ENCODE measurements around the gene CRABP1.

The CRABP1 gene

DNA sequence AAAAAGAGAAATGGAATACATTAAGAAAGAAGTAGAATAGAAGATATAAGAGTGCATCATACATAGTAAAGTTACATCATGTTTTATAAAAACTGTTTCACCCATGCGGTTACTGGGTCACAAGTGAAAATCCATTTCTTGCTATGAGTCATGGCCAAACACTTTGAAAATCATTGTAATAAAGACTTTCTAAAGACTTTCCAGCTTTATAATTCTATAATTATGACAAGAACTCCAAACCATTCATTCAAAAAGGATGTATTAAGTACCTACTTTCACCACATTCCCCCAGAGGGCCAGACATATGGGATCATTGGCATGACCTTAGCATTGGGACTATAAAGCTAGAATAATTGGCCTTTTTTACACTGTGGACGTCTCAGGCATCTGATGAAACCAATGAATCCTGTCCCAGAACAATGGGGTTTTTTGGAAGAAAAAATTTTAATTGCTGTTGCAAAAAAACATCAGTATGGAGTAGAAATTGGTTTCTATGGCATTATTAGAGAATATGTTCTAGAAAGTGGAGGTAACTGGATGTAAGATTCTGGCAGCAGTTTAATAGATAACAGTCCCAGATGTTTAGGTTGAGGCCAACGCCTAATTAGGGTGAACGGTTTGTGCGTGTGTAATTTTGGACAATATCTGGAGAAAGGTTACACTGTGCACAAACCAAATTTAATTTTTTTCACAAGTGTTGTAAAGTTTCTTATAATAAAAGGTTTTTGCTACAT lies 37.4 kb upstream of the CRABP1 start:
- peaks cover 0 to 5% (median 0%) of the 10 kb centered on the region in 11 experiments; a peak in 2 of 22 replicates for H4K20me1 ChIP-seq
- H3K36me3 ChIP-seq, result no peaks in the 10 kb centered on the region
- H3K27me3 ChIP-seq, result no peaks in the 10 kb centered on the region
- H3K4me2 ChIP-seq, result no peak overlapping the region
- no peak overlapping the region for H3K27ac ChIP-seq
- no peak for TF ChIP-seq Cebpa-rat (IDR thresholded peaks at IDR 0.05)
- H3K9ac ChIP-seq, result no peak overlapping the region
- no peak overlapping the region for H3K4me3 ChIP-seq
- H3K9me3 ChIP-seq (replicated peaks in 1 of 11), result 0 out of 22 replicates have a peak, but pooled peaks cover 0 to 7% (median 0%) of the 10 kb centered on the region in 11 experiments
- peaks cover 11 to 32% (median 23%) of the 10 kb centered on the region in 10 experiments for H3K4me1 ChIP-seq

DNA sequence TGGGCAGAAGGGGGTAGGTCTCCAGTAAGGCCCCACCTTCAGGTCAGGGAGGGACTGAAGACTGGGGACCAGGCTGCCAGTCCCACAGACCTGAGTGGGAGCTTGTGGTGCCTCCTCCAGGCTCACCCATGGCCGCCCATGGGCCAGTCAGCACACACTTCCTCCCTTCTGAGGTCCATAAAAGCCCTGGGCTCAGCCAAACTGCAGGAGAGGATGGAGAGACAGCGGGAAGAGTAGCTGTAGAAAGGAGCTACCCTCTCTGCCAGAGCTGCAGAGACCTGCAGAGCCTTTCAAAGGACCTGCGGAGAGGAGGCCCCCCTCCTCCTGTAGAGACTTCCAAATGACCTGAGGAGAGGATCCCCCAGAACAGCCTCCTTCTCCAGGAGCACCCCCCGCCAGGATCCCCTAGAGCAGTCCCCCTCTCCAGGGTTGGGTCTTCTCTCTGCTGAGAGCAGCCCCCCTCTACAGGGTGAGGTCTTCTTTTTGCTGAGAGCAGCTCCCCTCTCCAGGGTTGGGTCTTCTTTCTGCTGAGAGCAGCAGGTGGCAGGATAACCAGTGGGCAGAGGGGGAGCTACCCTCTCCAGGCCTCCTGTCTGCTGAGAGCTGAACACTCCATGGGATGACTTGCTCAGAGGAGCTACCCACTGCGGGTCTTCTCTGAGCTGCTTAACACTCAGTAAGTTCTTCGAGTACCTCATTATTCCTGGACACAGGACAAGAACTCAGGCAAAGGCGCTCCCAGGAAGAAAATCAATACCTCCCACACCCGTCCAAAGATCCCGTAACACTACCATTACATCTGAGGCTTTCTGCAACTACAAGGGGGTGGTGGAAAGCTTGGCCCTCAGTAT lies 35.7 kb upstream of the CRABP1 start:
- Histone ChIP-seq H3K9me3 (replicated peaks in 1 of 11) (0 out of 22 replicates have a peak, but pooled peaks cover 0 to 7% (median 0%) of the 10 kb centered on the region in 11 experiments), H3K4me1 (peaks cover 5 to 34% (median 28%) of the 10 kb centered on the region in 10 experiments; a peak in 19 of 20 replicates), H3K36me3 (no peaks in the 10 kb centered on the region), H3K27me3 (no peaks in the 10 kb centered on the region), H4K20me1 (no peaks in the 10 kb centered on the region), H3K9ac (no peak overlapping the region), H3K27ac (no peak overlapping the region), H3K4me2 (no peak overlapping the region), H3K4me3 (no peak overlapping the region)
- no peak for TF ChIP-seq Cebpa-rat (IDR thresholded peaks at IDR 0.05)

DNA sequence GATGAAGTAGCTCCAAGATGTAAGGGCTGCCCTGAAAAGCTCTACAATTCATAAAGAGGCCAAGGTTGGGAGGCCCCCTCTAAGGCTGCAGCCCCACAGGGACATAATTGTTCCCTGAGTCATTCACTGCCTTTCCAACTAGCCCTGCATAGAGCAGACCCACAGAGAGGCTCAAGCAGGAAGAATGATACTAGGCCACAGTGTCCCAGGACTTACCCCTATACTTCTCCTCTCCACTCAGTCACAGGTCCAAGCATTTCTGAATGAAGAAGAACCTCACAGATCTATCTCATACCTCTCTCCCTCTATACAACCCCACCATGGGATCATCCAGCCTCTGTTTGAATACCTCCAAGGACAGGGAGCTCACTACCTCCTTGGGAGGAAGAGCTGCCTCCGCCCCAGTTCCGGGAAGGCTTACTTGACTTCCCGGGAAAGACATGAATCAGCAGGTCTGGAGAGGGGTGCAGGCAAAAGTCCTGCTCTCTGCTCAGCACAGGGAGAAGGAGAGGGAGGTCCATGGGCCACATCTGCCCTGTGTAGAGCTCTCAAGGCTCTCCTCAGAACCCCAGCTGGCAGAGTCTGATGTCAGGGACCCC lies 33.9 kb upstream of the CRABP1 start:
- Histone ChIP-seq H3K9ac (0 out of 22 replicates have a peak overlapping the region, but pooled peaks of 1 of the 11 experiments have one; percentile 10), H3K9me3 (replicated peaks in 1 of 11) (0 out of 22 replicates have a peak, but pooled peaks cover 0 to 7% (median 0%) of the 10 kb centered on the region in 11 experiments), H4K20me1 (no peaks in the 10 kb centered on the region), H3K27ac (no peak overlapping the region), H3K4me2 (no peak overlapping the region), H3K4me3 (no peak overlapping the region), H3K27me3 (no peaks in the 10 kb centered on the region), H3K36me3 (no peaks in the 10 kb centered on the region), H3K4me1 (peaks cover 5 to 24% (median 20%) of the 10 kb centered on the region in 10 experiments; a peak in 19 of 20 replicates)
- no peak for TF ChIP-seq Cebpa-rat (IDR thresholded peaks at IDR 0.05)

DNA sequence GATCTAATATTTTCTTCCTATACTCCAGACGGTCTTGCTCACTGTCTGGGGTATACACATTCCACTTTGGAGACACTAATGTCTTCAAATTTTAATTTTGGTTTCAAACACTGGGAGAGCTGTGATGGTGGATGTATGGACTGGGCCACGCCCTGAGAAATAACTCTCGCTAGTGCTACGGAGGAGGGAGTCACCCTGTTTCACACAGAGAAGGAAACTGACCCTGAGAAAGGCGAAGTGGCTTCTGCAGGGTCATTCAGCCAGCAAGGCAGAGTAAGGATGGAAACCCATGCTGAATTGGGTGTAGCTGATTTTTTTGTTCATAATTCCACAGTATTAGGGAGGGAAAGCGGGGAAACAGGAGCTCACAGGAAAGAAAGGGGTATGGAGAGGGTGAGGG lies 32.2 kb upstream of the CRABP1 start:
- Histone ChIP-seq H3K27me3 (no peaks in the 10 kb centered on the region), H3K36me3 (no peaks in the 10 kb centered on the region), H3K9me3 (replicated peaks in 1 of 11) (0 out of 22 replicates have a peak, but pooled peaks cover 0 to 7% (median 0%) of the 10 kb centered on the region in 11 experiments), H3K4me3 (no peak overlapping the region), H3K4me1 (peaks cover 5 to 32% (median 26%) of the 10 kb centered on the region in 10 experiments; a peak in 19 of 20 replicates), H3K27ac (no peak overlapping the region), H3K9ac (peak overlapping the region in 9 of 11 experiments; percentile 14 to 49 (median 19); a peak in 11 of 22 replicates), H3K4me2 (peak overlapping the region; percentile 21 to 79 (median 65)), H4K20me1 (no peaks in the 10 kb centered on the region)
- no peak for TF ChIP-seq Cebpa-rat (IDR thresholded peaks at IDR 0.05)

DNA sequence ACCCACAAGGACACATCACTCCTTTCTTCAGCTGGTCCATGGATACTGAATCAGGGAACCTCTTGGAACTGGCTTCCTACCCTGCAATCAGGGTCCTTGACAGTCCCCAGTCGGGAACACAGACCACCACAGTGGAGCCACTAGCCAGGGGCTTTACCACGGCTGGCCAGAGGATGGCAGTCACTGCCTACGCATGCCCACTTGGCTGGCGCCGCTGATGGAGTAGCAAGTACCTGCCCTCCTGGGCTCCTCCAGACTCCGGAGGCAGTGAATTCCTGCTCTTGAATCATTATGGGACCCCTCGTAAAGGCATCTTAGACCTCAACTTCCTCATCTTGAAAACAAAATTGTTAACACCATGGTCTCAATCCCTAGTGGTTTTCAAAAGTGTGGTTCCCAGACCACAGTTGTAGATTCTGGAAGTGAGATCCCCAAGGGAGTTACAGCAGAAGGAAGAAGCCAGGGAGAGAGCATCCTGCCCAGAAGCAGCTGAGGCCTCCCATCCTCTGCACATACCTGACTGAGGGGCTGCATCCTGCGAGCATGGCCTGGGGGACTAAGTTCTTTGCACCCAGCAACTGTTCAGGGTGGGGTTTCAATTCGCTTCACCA lies 31.6 kb upstream of the CRABP1 start:
- 0 out of 22 replicates have a peak, but pooled peaks cover 0 to 7% (median 0%) of the 10 kb centered on the region in 11 experiments for H3K9me3 ChIP-seq (replicated peaks in 1 of 11)
- no peaks in the 10 kb centered on the region for H3K36me3 ChIP-seq
- no peak for TF ChIP-seq Cebpa-rat (IDR thresholded peaks at IDR 0.05)
- H3K4me3 ChIP-seq, result no peak overlapping the region
- H3K27ac ChIP-seq, result no peak overlapping the region
- peak overlapping the region in 9 of 11 experiments; percentile 14 to 49 (median 19); a peak in 11 of 22 replicates for H3K9ac ChIP-seq
- no peaks in the 10 kb centered on the region for H3K27me3 ChIP-seq
- H3K4me1 ChIP-seq, result peaks cover 5 to 35% (median 27%) of the 10 kb centered on the region in 10 experiments; a peak in 19 of 20 replicates
- no peaks in the 10 kb centered on the region for H4K20me1 ChIP-seq
- H3K4me2 ChIP-seq, result peak overlapping the region; percentile 21 to 79 (median 65)

DNA sequence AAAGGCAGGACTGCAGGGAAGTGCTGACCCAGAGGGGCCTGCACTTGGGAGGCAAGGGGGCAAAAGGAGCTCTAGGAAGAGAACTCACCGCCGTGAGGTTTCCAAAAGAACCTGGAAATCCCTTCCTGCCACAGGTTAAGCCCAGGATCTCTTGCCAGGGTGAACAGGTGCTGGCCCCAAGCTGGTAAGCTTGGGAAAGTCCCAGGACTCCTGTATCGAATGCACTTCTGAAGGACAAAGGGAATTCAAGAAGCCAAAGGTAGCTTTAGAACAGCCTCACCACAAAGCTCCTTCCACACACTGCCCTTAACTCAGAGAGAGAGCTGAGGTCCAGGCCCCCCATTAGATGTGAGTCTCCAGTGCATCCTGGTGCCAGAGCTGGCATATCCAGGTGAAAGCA lies 28.9 kb upstream of the CRABP1 start:
- H3K4me2 ChIP-seq, result no peak overlapping the region
- no peak overlapping the region for H3K9ac ChIP-seq
- TF ChIP-seq Cebpa-rat (IDR thresholded peaks at IDR 0.05), result no peak
- H3K4me3 ChIP-seq, result no peak overlapping the region
- peaks cover 5 to 46% (median 32%) of the 10 kb centered on the region in 10 experiments; a peak in 19 of 20 replicates for H3K4me1 ChIP-seq
- no peaks in the 10 kb centered on the region for H3K36me3 ChIP-seq
- H3K27me3 ChIP-seq, result no peaks in the 10 kb centered on the region
- no peak overlapping the region for H3K27ac ChIP-seq
- H4K20me1 ChIP-seq, result no peaks in the 10 kb centered on the region
- H3K9me3 ChIP-seq (replicated peaks in 1 of 11), result no peaks in the 10 kb centered on the region

DNA sequence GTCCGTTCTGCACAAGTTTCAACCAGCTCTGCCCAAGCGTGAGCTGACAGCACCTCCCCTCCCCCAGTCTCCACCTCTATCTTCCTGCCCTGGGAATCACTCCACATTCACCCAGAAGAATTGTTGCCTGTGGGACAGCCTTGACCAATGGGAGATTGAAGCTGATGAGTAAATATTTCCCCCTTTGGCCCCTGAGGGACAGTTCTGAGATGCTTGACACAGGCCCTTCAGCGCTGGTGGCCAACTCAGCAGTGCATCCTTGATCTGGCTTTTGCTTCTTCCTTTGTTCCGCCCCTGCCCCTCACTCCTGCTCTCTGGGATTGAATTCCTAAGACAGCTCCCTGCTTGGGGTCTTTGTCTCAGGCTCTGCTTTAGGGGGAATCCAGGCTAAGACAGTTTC lies 27.6 kb upstream of the CRABP1 start:
- no peaks in the 10 kb centered on the region for H3K9me3 ChIP-seq (replicated peaks in 1 of 11)
- no peaks in the 10 kb centered on the region for H3K27me3 ChIP-seq
- no peak overlapping the region for H3K27ac ChIP-seq
- H3K4me1 ChIP-seq, result peaks cover 5 to 51% (median 35%) of the 10 kb centered on the region in 10 experiments; a peak in 19 of 20 replicates
- H3K9ac ChIP-seq, result no peak overlapping the region
- no peaks in the 10 kb centered on the region for H4K20me1 ChIP-seq
- TF ChIP-seq Cebpa-rat (IDR thresholded peaks at IDR 0.05), result no peak
- H3K4me3 ChIP-seq, result no peak overlapping the region
- H3K4me2 ChIP-seq, result peak overlapping the region in 8 of 11 experiments; percentile 23 to 69 (median 36); a peak in 13 of 22 replicates
- H3K36me3 ChIP-seq, result no peaks in the 10 kb centered on the region

DNA sequence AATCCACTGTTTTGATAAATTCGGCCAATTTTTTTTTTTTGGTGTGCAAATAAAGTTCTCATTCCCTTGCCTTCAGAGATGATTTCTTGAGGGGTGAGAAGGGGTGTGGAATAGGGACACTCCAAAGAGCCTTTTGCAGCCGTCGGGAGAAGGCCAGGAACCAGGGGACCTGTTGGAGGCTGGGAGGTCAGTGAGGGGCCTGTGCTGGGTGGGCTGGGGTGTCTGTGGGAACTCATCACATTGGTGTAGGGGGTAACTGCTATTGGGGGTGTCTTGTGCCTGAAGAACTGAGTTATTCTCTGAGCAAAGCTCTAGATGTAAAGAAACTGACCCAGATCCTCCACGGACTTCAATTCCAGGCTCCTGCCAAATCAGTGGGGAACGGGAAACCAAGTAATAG lies 27.2 kb upstream of the CRABP1 start:
- H3K4me1 ChIP-seq, result peaks cover 4 to 49% (median 33%) of the 10 kb centered on the region in 10 experiments; a peak in 19 of 20 replicates
- no peak overlapping the region for H3K9ac ChIP-seq
- TF ChIP-seq Cebpa-rat (IDR thresholded peaks at IDR 0.05), result no peak
- H3K4me2 ChIP-seq, result peak overlapping the region in 7 of 11 experiments; percentile 29 to 69 (median 42); a peak in 8 of 22 replicates
- no peak overlapping the region for H3K27ac ChIP-seq
- H3K36me3 ChIP-seq, result no peaks in the 10 kb centered on the region
- H3K9me3 ChIP-seq (replicated peaks in 1 of 11), result no peaks in the 10 kb centered on the region
- H4K20me1 ChIP-seq, result no peaks in the 10 kb centered on the region
- no peaks in the 10 kb centered on the region for H3K27me3 ChIP-seq
- no peak overlapping the region for H3K4me3 ChIP-seq

All from BLaER1 treated with 17β-estradiol and CSF1 and Interleukin-3, amounts not matched to agents 10 nM and 100 nM (cell line).